Ishikawa (cell line): ENCODE measurements around the gene STPG3.
A peak's percentile ranks its signal among the peaks of the same experiment; 100 is the strongest.

Experiments
- CEBPB ChIP-seq: IDR thresholded peaks from 2 replicates; pipeline ENCODE4 v1.6.1; 2012
- CREB1 ChIP-seq: IDR thresholded peaks from 2 replicates; pipeline ENCODE4 v1.6.1; 2012; ENCODE audit warnings: low read depth
- EGR1 ChIP-seq: IDR thresholded peaks from 2 replicates; pipeline ENCODE4 v1.6.1; 2012
- EP300 ChIP-seq: IDR thresholded peaks from 2 replicates; pipeline ENCODE4 v1.6.1; 2012; ENCODE audit warnings: borderline replicate concordance
- FOXM1 ChIP-seq: IDR thresholded peaks from 2 replicates; pipeline ENCODE4 v1.6.1; 2012; ENCODE audit warnings: low read depth, borderline replicate concordance
- MAX ChIP-seq: IDR thresholded peaks from 2 replicates; pipeline ENCODE4 v1.6.1; 2012
- NFIC ChIP-seq: IDR thresholded peaks from 2 replicates; pipeline ENCODE4 v1.6.1; 2012
- RAD21 ChIP-seq: IDR thresholded peaks from 2 replicates; pipeline ENCODE4 v1.6.1; 2012; ENCODE audit warnings: low read depth
- REST ChIP-seq: IDR thresholded peaks from 2 replicates; pipeline ENCODE4 v1.6.1; 2012; ENCODE audit warnings: low read depth, mild to moderate bottlenecking
- TAF1 ChIP-seq: IDR thresholded peaks from 2 replicates; pipeline ENCODE4 v1.6.1; 2012; ENCODE audit warnings: low read depth, mild to moderate bottlenecking
- TCF12 ChIP-seq: IDR thresholded peaks from 2 replicates; pipeline ENCODE4 v1.6.1; 2012; ENCODE audit warnings: low read depth
- TEAD4 ChIP-seq: IDR thresholded peaks from 2 replicates; pipeline ENCODE4 v1.6.1; 2012
- USF1 ChIP-seq: IDR thresholded peaks from 2 replicates; pipeline ENCODE4 v1.6.1; 2012
- YY1 ChIP-seq: IDR thresholded peaks from 2 replicates; pipeline ENCODE4 v1.6.1; 2012; ENCODE audit warnings: low read depth
- ZBTB7A ChIP-seq: IDR thresholded peaks from 2 replicates; pipeline ENCODE4 v1.6.1; 2012; ENCODE audit warnings: low read depth

STPG3 gene

GRCh38 chr9:137265496-137266161 is 14.5 kb downstream of the STPG3 start:
- TF ChIP-seq CREB1 (no peak), EGR1 (no peak), EP300 (no peak), CEBPB (no peak), TCF12 (no peak), NFIC (no peak), RAD21 (no peak), USF1 (no peak), TEAD4 (no peak), TAF1 (no peak), MAX (no peak), YY1 (no peak), FOXM1 (no peak), ZBTB7A (no peak), REST (no peak)

- no peak for TF ChIP-seq RAD21
- no peak for TF ChIP-seq EGR1
- no peak for TF ChIP-seq MAX
- TF ChIP-seq NFIC: 0 out of 2 replicates have a peak, but pooled peaks have one; percentile 18
Observed at GRCh38 chr9:137266162-137266527, 15.1 kb downstream of the STPG3 start.

- TF ChIP-seq RAD21 (no peak), TEAD4 (no peak), EGR1 (no peak), TCF12 (no peak), CREB1 (no peak), YY1 (no peak), EP300 (no peak), TAF1 (no peak), ZBTB7A (no peak), CEBPB (no peak), REST (no peak), USF1 (no peak), FOXM1 (no peak), NFIC (no peak), MAX (no peak)
Observed at GRCh38 chr9:137266585-137267453, 15.7 kb downstream of the STPG3 start.

GRCh38 chr9:137267933-137268355 is 16.9 kb downstream of the STPG3 start:
- no peak for TF ChIP-seq TCF12
- TF ChIP-seq FOXM1: no peak
- no peak for TF ChIP-seq CREB1
- no peak for TF ChIP-seq EGR1
- TF ChIP-seq EP300: no peak
- no peak for TF ChIP-seq RAD21
- TF ChIP-seq ZBTB7A: no peak
- no peak for TF ChIP-seq CEBPB
- TF ChIP-seq TAF1: no peak
- TF ChIP-seq NFIC: no peak
- no peak for TF ChIP-seq TEAD4
- no peak for TF ChIP-seq YY1
- TF ChIP-seq USF1: no peak
- no peak for TF ChIP-seq REST
- no peak for TF ChIP-seq MAX
